Stomach (tissue), 19 donors: ENCODE results near the gene MARCHF2. TPM values are rescaled to one million over a fixed set of nuclear protein-coding genes. Genes with fewer than 3 reads are reported as not detected.

Experiments
- DNase-seq, 2 donors: peaks; one replicate each; pipeline versions ENCODE4 v3.0.0 to v3.0.0-alpha.2; 2013 to 2019
- H3K27ac ChIP-seq, 5 donors: fragments of 200-600 bp in 4 of 5; sonication (generic) in 4 of 5; one replicate each; pipeline ENCODE4 v1.5.1; 2013 to 2019; ENCODE audit warnings: mild to moderate bottlenecking in 1 of 5, moderate library complexity in 1 of 5
- H3K27me3 ChIP-seq, 3 donors: fragments of 200-600 bp; sonication (generic); one replicate each; pipeline ENCODE4 v1.5.1; 2017 to 2019; ENCODE audit warnings: mixed run types in 1 of 3
- H3K36me3 ChIP-seq, 4 donors: fragments of 200-600 bp; sonication (generic); 1 replicate in 3 of 4; 2 replicates in 1 of 4; pipeline ENCODE4 v1.5.1; 2016 to 2019
- H3K4me1 ChIP-seq, 4 donors: fragments of 200-600 bp; sonication (generic); one replicate each; pipeline ENCODE4 v1.5.1; 2016 to 2019
- H3K4me3 ChIP-seq, 4 donors: fragments of 200-600 bp; sonication (generic) in 3 of 4; one replicate each; pipeline ENCODE4 v1.5.1; 2016 to 2019; ENCODE audit warnings: mild to moderate bottlenecking in 1 of 4
- H3K9me3 ChIP-seq, 4 donors: fragments of 200-600 bp; sonication (generic); one replicate each; pipeline ENCODE4 v1.5.1; 2016 to 2019
- CTCF ChIP-seq, 7 experiments: fragments of 450-650 bp in 4 of 7; fragments of 200-600 bp in 3 of 7; sonication (generic) in 3 of 7; IDR thresholded peaks; one replicate each; pipeline ENCODE4 v1.5.1; 2016 to 2019; ENCODE audit warnings: antibody characterized with exemption in 7 of 7, control low read depth in 2 of 7, mild to moderate bottlenecking in 1 of 7
- EP300 ChIP-seq: sonication (generic); formaldehyde crosslinking; IDR thresholded peaks from one replicate; pipeline ENCODE4 v1.6.1; 2017; ENCODE audit warnings: antibody characterized with exemption
- POLR2A ChIP-seq, 4 donors: fragments of 450-650 bp; IDR thresholded peaks; one replicate each; pipeline ENCODE4 v1.6.1; 2016; ENCODE audit warnings: antibody characterized with exemption in 4 of 4, control low read depth in 2 of 4, mild to moderate bottlenecking in 1 of 4, moderate library complexity in 1 of 4
- POLR2AphosphoS5 ChIP-seq, 3 donors: sonication (generic); formaldehyde crosslinking; IDR thresholded peaks; one replicate each; pipeline ENCODE4 v1.6.1; 2016; ENCODE audit warnings: antibody characterized with exemption in 3 of 3
- WGBS, 5 donors: extraction: QIAGEN DNeasy Blood & Tissue Kit in 3 of 5; methylation state at CpG; one replicate each; pipeline versions ENCODE4 v1.1.5 to v1.1.7; 2013 to 2018; 5-methylcytosine and 5-hydroxymethylcytosine counted together
- intact Hi-C: fragments of 100-400 bp; cut with DNase I; formaldehyde crosslinking; loops from one replicate; pipeline ENCODE4 v1.15.1; 2023; ENCODE audit warnings: low total_unique reads
- long read RNA-seq, 10 donors: transcript quantifications; one replicate each; lab custom pipeline, GENCODE V29; 2026
- polyA plus RNA-seq, 3 donors: library from polyadenylated mRNA; stranded (reverse); fragments of 200-250 nt; gene quantifications; one replicate each; pipeline ENCODE4 v1.2.3, GENCODE V29; 2013
- total RNA-seq, 5 donors: library from RNA; depleted of rRNA; stranded (reverse); fragments of >200 nt; gene quantifications; one replicate each; pipeline versions ENCODE4 v1.1.0 to v1.2.3, GENCODE V29; 2014 to 2016
- donor health status: healthy with polysubstance abuse.
- donor health status: Bipolar disorder and iron deficiency.
- donor health status: healthy.

Gene MARCHF2
- total RNA-seq (10 to 100 TPM; 24.3 to 98.2 (median 33.4) TPM), polyA plus RNA-seq (10 to 100 TPM; 23.5 to 43.4 (median 38.2) TPM)
- long read RNA-seq, donor 1, partial matches to known transcripts = 0 of 5 reads
- long read RNA-seq, donor 1, other reads (novel, unspliced or antisense) = 0 of 5 reads
- long read RNA-seq, donor 2, partial matches to known transcripts = 0 of 2 reads
- long read RNA-seq, donor 2, other reads (novel, unspliced or antisense) = 0 of 2 reads
- long read RNA-seq, donor 3, partial matches to known transcripts = 0 of 1 reads
- long read RNA-seq, donor 3, other reads (novel, unspliced or antisense) = 0 of 1 reads
- long read RNA-seq, donor 4, partial matches to known transcripts = 0 of 2 reads
- long read RNA-seq, donor 4, other reads (novel, unspliced or antisense) = 0 of 2 reads
- long read RNA-seq, donor 5, transcript MARCH2-201 (5 exons, 1,376 nt) = major isoform, 6 of 6 reads
- long read RNA-seq, donor 5, partial matches to known transcripts = 0 of 6 reads
- long read RNA-seq, donor 5, other reads (novel, unspliced or antisense) = 0 of 6 reads
- long read RNA-seq, donor 6, transcript MARCH2-201 (5 exons, 1,376 nt) = major isoform, 7 of 8 reads
- long read RNA-seq, donor 6, partial matches to known transcripts = 0 of 8 reads
- long read RNA-seq, donor 6, other reads (novel, unspliced or antisense) = 0 of 8 reads
- long read RNA-seq, donor 7, transcript MARCH2-201 (5 exons, 1,376 nt) = major isoform, 7 of 7 reads
- long read RNA-seq, donor 7, partial matches to known transcripts = 0 of 7 reads
- long read RNA-seq, donor 7, other reads (novel, unspliced or antisense) = 0 of 7 reads
- long read RNA-seq, donor 8, partial matches to known transcripts = 0 of 1 reads
- long read RNA-seq, donor 8, other reads (novel, unspliced or antisense) = 0 of 1 reads
- long read RNA-seq, donor 9, partial matches to known transcripts = 0 of 1 reads
- long read RNA-seq, donor 9, other reads (novel, unspliced or antisense) = 0 of 1 reads
- long read RNA-seq, donor 10, partial matches to known transcripts = 0 of 1 reads
- long read RNA-seq, donor 10, other reads (novel, unspliced or antisense) = 0 of 1 reads

- H3K27me3 ChIP-seq = no peaks in the 10 kb centered on the region
- intact Hi-C loops = no loop called here
- H3K4me1 ChIP-seq = peaks cover 13 to 50% (median 27%) of the 10 kb centered on the region in 4 donors
- 3 to 10% (median 6%) methylated on average over 38 to 88 of the region's 89 CpGs for WGBS, 5 donors
- TF ChIP-seq EP300 (no peak), CTCF (IDR thresholded peaks at IDR 0.05) (peak in 5 of 7 experiments; percentile 32 to 79 (median 55)), POLR2AphosphoS5 (IDR thresholded peaks at IDR 0.05) (peak; percentile 24 to 88 (median 58)), POLR2A (IDR thresholded peaks at IDR 0.05) (no peak)
- H3K27ac ChIP-seq = peak within 1 kb of the TSS; percentile 48 to 89 (median 80)
- DNase-seq = peak; percentile 98 to 99
- H3K4me3 ChIP-seq = peak within 1 kb of the TSS; percentile 80 to 94 (median 86)
- no peaks in the 10 kb centered on the region for H3K36me3 ChIP-seq
- no peaks in the 10 kb centered on the region for H3K9me3 ChIP-seq
Observed at GRCh38 chr19:8412783-8413628, at the start of gene MARCHF2. Gene MARCHF2, plus strand, starts transcription at chr19:8413305. Its CDS starts 8,536 bp downstream, at chr19:8421841.

- H3K9me3 ChIP-seq = no peaks in the 10 kb centered on the region
- H3K4me3 ChIP-seq = peak within 1 kb of the TSS; percentile 56 to 76 (median 62)
- intact Hi-C loops = no loop called here
- H3K27me3 ChIP-seq = peaks cover 0 to 28% (median 0%) of the 10 kb centered on the region in 3 donors
- peak; percentile 79 to 82 for DNase-seq
- H3K4me1 ChIP-seq = peaks cover 71 to 82% (median 76%) of the 10 kb centered on the region in 4 donors
- WGBS, 5 donors = 1 to 4% (median 2%) methylated on average over 34 to 81 of the region's 81 CpGs
- H3K27ac ChIP-seq = peak within 1 kb of the TSS; percentile 37 to 91 (median 90)
- H3K36me3 ChIP-seq = no peaks in the 10 kb centered on the region
- peak in 5 of 7 experiments; percentile 9 to 26 (median 10) for TF ChIP-seq CTCF (IDR thresholded peaks at IDR 0.05)
- TF ChIP-seq POLR2AphosphoS5 (IDR thresholded peaks at IDR 0.05) = peak in 2 of 3 donors; percentile 58 to 94
- peak in 1 of 4 donors; percentile 71 for TF ChIP-seq POLR2A (IDR thresholded peaks at IDR 0.05)
- no peak for TF ChIP-seq EP300
Observed at GRCh38 chr19:8363803-8364771, 49.0 kb upstream of the MARCHF2 start, which contains the start of gene ANGPTL4. Gene ANGPTL4, plus strand, starts transcription at chr19:8364155. Its CDS starts 167 bp downstream, at chr19:8364322.

GRCh38 chr19:8366121-8366581, 47.0 kb upstream of the MARCHF2 start:
- TF ChIP-seq POLR2AphosphoS5 (IDR thresholded peaks at IDR 0.05) (no peak), CTCF (IDR thresholded peaks at IDR 0.05) (no peak), EP300 (no peak), POLR2A (IDR thresholded peaks at IDR 0.05) (no peak)
- no peaks in the 10 kb centered on the region for H3K9me3 ChIP-seq
- DNase-seq = no peak
- H3K27me3 ChIP-seq = peaks cover 0 to 28% (median 0%) of the 10 kb centered on the region in 3 donors
- intact Hi-C loops = no loop called here
- H3K4me3 ChIP-seq = peak overlapping the region in 3 of 4 donors; percentile 1 to 76 (median 24)
- H3K27ac ChIP-seq = peak overlapping the region in 4 of 5 donors; percentile 66 to 91 (median 78)
- peaks cover 0 to 17% (median 12%) of the 10 kb centered on the region in 4 donors for H3K36me3 ChIP-seq
- peaks cover 74 to 94% (median 90%) of the 10 kb centered on the region in 4 donors for H3K4me1 ChIP-seq
- WGBS, 5 donors = 91 to 96% (median 92%) methylated on average over 9 to 11 of the region's 11 CpGs
